ENCODE measurements around the gene OLFML3.

Gene OLFML3

GRCh38 chr1:114008480-114008941 lies 29.2 kb downstream of the OLFML3 start:
- Histone ChIP-seq H3K36me3 (ENCODE audit: low read length) (no peaks in the 10 kb centered on the region), H3K9me3 (ENCODE audit: insufficient read depth, low read length) (no peaks in the 10 kb centered on the region), H3F3A (ENCODE audit: insufficient read depth) (no peaks in the 10 kb centered on the region), H3K4me3 (ENCODE audit: insufficient read depth, low read length, poor library complexity, severe bottlenecking) (no peak overlapping the region), H3K4me2 (ENCODE audit: low read depth, low read length, poor library complexity, severe bottlenecking) (no peak overlapping the region), H2AFZ (ENCODE audit: low read depth, low read length, severe bottlenecking) (no peak overlapping the region), H3K27me3 (ENCODE audit: low read length) (no peaks in the 10 kb centered on the region), H3K9ac (ENCODE audit: low read length) (no peak overlapping the region), H3K27ac (ENCODE audit: low read depth, low read length) (no peak overlapping the region), H3K9me2 (replicated peaks; ENCODE audit: insufficient read depth, low read length) (no peaks in the 10 kb centered on the region), H3K79me2 (ENCODE audit: insufficient read depth, low read length) (no peaks in the 10 kb centered on the region), H4K20me1 (ENCODE audit: low read depth, low read length) (no peaks in the 10 kb centered on the region)
- TF ChIP-seq EZH2phosphoT487 (conservative IDR thresholded peaks at IDR 0.05; ENCODE audit: low read length) (no peak), CTCF (IDR thresholded peaks at IDR 0.05; ENCODE audit: insufficient read depth, low read length, poor library complexity, severe bottlenecking) (no peak)

- no peak overlapping the region for H3K4me2 ChIP-seq (ENCODE audit: low read depth, low read length, poor library complexity, severe bottlenecking)
- no peak overlapping the region for H3K9ac ChIP-seq (ENCODE audit: low read length)
- no peak overlapping the region for H3K4me3 ChIP-seq (ENCODE audit: insufficient read depth, low read length, poor library complexity, severe bottlenecking)
- no peaks in the 10 kb centered on the region for H3F3A ChIP-seq (ENCODE audit: insufficient read depth)
- no peaks in the 10 kb centered on the region for H3K79me2 ChIP-seq (ENCODE audit: insufficient read depth, low read length)
- H3K27ac ChIP-seq (ENCODE audit: low read depth, low read length): no peak overlapping the region
- no peaks in the 10 kb centered on the region for H3K36me3 ChIP-seq (ENCODE audit: low read length)
- H3K27me3 ChIP-seq (ENCODE audit: low read length): no peaks in the 10 kb centered on the region
- TF ChIP-seq EZH2phosphoT487 (conservative IDR thresholded peaks at IDR 0.05; ENCODE audit: low read length) (no peak), CTCF (IDR thresholded peaks at IDR 0.05; ENCODE audit: insufficient read depth, low read length, poor library complexity, severe bottlenecking) (no peak)
- no peaks in the 10 kb centered on the region for H4K20me1 ChIP-seq (ENCODE audit: low read depth, low read length)
- H3K9me2 ChIP-seq (replicated peaks; ENCODE audit: insufficient read depth, low read length): no peaks in the 10 kb centered on the region
- H2AFZ ChIP-seq (ENCODE audit: low read depth, low read length, severe bottlenecking): no peak overlapping the region
- H3K9me3 ChIP-seq (ENCODE audit: insufficient read depth, low read length): no peaks in the 10 kb centered on the region
Measured at GRCh38 chr1:114008993-114009392, 29.7 kb downstream of the OLFML3 start.

GRCh38 chr1:114009393-114009792 lies 30.1 kb downstream of the OLFML3 start:
- H3K27me3 ChIP-seq (ENCODE audit: low read length): no peaks in the 10 kb centered on the region
- H3K4me2 ChIP-seq (ENCODE audit: low read depth, low read length, poor library complexity, severe bottlenecking): no peak overlapping the region
- no peak overlapping the region for H2AFZ ChIP-seq (ENCODE audit: low read depth, low read length, severe bottlenecking)
- no peaks in the 10 kb centered on the region for H4K20me1 ChIP-seq (ENCODE audit: low read depth, low read length)
- no peaks in the 10 kb centered on the region for H3K79me2 ChIP-seq (ENCODE audit: insufficient read depth, low read length)
- no peaks in the 10 kb centered on the region for H3K36me3 ChIP-seq (ENCODE audit: low read length)
- H3K4me3 ChIP-seq (ENCODE audit: insufficient read depth, low read length, poor library complexity, severe bottlenecking): no peak overlapping the region
- no peak overlapping the region for H3K9ac ChIP-seq (ENCODE audit: low read length)
- H3K27ac ChIP-seq (ENCODE audit: low read depth, low read length): no peak overlapping the region
- no peaks in the 10 kb centered on the region for H3K9me2 ChIP-seq (replicated peaks; ENCODE audit: insufficient read depth, low read length)
- H3K9me3 ChIP-seq (ENCODE audit: insufficient read depth, low read length): no peaks in the 10 kb centered on the region
- TF ChIP-seq CTCF (IDR thresholded peaks at IDR 0.05; ENCODE audit: insufficient read depth, low read length, poor library complexity, severe bottlenecking) (no peak), EZH2phosphoT487 (conservative IDR thresholded peaks at IDR 0.05; ENCODE audit: low read length) (no peak)
- H3F3A ChIP-seq (ENCODE audit: insufficient read depth): no peaks in the 10 kb centered on the region
